NCI-H1436 treated with DMSO at 0.1 percent for 48 hours (cell line): ENCODE results near the gene KLK8.
"Not testable (repeated sequence)": the region's sequence is repeated elsewhere in the genome, so short reads cannot be mapped to it uniquely, and the experiment has no call there.

Source experiments
- DNase-seq: peaks from one replicate; lab custom pipeline; 2025; lab: John Stamatoyannopoulos, UW

The KLK8 gene

GRCh38 chr19:50982186-50982585 lies 19.2 kb downstream of the KLK8 start:
- no peak for DNase-seq

- no peak for DNase-seq
Measured at GRCh38 chr19:50981587-50982146, 19.7 kb downstream of the KLK8 start.

DNA sequence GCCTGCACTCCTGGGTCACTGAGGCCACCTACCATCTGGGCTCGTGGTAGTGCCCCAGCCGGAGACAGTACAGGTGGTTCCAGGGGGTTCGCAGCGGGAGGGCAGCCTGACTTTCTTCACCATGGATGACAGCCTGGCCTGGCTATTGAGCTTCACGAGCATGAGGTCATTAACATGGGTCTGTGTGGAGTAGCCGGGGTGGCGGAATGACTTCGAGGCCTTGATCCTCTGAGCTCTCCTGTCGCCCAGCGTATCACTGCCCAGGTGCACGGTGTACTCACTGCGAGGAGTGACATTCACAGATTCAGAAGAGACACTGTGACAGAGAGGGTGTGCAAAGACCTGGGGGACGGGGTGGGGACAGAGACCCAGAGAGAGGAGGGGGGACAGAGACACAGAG lies 21.2 kb downstream of the KLK8 start:
- no peak for DNase-seq

DNA sequence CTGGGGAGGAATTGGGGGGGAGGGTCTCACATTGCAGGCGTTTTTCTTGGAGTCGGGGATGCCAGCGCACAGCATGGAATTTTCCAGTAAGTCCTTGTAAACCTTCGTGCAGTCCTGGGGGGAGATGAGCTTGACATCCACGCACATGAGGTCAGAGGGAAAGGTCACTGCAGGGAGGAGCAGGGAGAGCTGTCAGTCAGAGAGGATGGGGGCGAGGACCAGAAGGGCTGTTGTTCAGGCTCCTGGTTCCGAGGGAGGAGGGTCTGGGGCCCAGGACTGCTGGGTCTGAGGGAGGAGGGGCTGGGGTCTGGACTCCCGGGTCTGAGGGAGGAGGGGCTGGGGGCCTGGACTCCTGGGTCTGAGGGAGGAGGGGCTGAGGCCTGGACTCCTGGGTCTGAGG lies 21.6 kb downstream of the KLK8 start:
- no peak for DNase-seq

DNA sequence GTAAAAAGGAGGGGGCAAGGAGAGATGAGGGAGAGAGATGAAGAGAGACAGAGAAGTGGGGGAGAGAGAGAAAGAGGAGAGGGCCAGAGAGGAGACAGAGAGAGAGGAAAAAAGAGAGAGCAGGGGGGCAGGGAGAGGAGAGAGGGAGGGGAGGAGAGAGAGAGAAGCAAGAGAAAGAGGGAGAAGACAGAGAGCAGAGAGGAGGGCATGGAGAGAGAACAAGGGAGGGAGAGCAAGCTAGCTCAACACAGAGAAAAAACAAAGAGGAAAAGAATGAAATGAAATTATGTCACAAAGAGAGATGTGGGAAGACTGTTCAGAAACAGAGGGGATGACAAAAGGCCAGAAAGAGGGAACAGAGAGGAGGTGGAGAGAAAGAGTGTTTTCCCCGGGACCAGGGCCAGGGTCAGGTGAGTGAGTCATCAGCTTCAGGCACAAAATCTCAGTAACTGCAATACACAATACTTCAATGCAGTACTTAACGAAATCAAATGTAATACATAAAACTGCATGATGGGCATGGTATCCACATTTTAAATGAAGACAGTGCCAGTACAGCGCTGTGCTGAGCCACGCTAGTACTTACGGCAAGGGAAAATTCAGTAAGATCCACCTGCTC lies 22.5 kb downstream of the KLK8 start:
- DNase-seq, result no peak

DNA sequence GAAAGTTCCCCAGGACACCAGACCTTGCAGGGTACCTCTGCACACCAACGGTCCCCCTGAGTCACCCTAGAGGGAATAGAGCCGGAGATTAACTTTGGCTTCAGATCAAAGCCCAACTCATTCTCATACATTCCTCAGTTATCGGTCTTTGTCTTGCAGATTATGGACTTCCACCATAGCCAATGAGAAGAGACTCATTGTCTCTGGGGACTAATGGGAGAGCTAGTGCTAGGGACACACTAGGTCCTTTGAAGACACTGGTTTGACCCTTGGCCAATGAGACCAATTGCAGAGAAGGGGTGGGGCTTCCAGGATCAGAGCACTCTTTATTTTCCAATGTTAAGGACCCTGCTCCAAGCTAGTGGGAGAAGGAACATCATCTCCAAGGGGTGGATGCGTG lies 23.8 kb downstream of the KLK8 start:
- DNase-seq, result no peak

DNA sequence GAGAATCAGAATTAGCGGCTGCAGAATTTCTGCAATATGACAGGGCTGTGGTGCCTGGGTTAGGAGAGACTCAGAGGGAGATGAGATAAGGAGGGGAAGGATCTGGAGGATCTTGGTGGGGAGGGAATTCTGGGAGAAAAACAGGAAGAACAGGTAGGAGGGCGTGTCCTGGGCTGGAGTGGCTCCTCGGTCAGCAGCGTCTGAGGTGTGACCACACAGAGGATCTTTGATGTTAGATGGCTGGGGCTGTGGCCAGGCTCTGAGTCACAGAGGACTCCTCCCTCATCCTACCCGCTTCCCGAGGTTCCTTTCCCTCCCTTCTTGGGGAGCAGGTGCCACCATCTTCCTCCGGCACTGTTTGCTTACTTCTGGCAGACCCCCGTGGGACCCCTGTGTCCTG lies 25.6 kb downstream of the KLK8 start:
- no peak for DNase-seq

GRCh38 chr19:50974702-50975556 lies 26.5 kb downstream of the KLK8 start:
- no peak for DNase-seq

- DNase-seq, result no peak
Measured at GRCh38 chr19:50972795-50973376, 28.5 kb downstream of the KLK8 start.

- not testable (repeated sequence) for DNase-seq
Measured at GRCh38 chr19:50969810-50970209, 31.6 kb downstream of the KLK8 start.

- DNase-seq, result no peak
Measured at GRCh38 chr19:50969413-50969760, 32.0 kb downstream of the KLK8 start, which contains the start of gene KLK6. Gene KLK6 (minus strand): TSS chr19:50969591. CDS start chr19:50968104, 1,487 bp downstream.

GRCh38 chr19:50968716-50969412 lies 32.5 kb downstream of the KLK8 start:
- no peak for DNase-seq

GRCh38 chr19:50967929-50968715 lies 33.3 kb downstream of the KLK8 start:
- DNase-seq, result no peak

DNA sequence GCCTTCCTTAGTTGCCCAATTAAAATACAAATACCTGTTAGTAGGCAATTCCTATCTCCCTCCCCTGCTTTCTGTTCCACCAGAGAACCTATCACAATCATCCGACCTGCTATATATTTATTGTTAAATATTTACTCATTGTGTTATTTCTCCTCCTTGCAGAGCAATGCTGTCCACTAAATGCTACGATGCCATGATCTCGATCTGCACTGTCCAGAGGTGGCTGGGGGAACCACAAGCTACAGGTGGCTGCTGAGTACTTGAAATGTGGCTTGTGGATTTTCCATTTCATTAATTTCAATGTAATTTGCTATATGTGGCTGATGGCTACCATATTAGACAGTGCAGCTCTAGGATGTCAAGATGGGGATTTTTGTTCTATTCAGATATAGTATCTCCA lies 37.1 kb downstream of the KLK8 start:
- DNase-seq, result no peak

DNA sequence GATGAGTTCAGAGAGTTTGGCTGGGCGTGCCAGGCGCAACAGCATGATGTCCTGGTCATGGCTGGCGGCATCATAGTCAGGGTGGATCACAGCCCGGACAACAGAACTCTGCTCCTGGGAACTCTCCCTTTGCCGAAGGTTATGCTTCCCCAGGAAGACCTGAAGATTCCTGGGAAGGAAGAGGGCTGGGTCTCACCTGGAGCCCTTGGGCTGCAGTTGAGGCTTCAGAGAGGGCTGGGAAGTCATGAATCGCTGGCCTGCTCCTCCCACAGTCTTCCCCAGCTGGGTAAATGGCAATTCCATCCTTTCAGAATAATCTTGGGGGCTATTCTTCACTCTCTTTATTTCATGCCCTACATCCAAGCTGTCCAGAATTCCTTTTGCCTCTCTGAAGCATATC lies 38.0 kb downstream of the KLK8 start:
- no peak for DNase-seq

DNA sequence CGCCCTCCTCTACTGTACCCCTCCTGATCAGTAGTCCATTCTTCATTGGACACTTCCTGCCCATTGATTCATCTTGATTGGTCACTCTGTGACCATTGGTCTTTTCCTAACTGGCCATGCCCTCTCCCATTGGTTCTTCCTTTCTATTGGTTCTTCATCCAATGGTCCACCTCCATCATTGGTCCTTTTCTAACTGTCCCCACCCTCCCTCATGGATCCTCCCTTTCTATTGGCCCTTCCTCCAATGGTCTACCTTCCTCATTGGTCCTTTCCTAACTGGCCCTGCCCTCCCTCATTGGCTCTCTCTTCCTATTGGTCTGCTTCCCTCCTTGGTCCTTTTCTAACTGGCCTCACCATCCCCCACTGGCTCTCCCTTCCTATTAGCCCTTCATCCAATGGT lies 39.2 kb downstream of the KLK8 start:
- DNase-seq, result no peak

GRCh38 chr19:50959731-50960500 lies 41.5 kb downstream of the KLK8 start:
- no peak for DNase-seq

DNA sequence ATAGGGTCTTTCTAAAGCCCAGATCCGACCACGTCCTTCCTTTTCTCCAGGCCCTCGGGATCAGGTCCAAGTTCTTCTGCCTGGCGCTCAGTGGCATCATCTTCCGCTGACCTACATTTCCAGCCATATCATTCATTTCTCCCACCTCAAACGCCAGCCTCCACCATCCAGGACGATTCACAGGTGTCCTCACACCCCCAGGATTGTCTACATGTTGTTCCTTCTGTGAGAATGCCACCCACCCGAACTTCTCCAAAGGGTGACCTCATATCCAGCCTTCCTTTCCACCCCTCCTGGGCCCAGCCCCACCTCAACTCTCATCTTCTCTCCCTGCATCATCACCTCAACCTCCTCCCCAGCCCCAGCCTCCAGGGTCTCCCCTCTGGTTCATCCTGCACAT lies 43.8 kb downstream of the KLK8 start:
- DNase-seq, result no peak

DNA sequence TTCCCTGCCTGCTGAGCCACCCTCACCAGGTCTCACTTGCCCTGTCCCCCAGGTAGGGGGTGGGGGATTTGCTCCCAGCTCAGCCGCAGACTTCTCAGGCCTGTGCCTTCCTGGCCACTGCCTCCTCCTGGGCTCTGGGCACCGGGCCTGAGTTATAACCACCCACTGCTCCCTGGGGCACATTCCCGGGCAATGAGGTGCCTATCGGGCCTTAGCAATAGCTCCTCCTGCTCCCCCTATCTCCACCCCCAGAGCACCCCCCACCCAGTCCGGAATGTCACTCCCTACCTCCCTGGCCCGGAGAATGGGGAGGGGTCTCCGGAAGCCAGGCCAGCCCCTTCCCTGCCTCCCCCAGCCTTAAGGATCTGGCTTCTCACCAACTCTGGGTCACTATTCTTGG lies 48.5 kb downstream of the KLK8 start, which contains the start of gene KLK5:
KLK5 (minus strand) TSS at position 129 of the 400 bp plus-strand sequence. CDS start 381 bp downstream, outside the sequence.
- no peak for DNase-seq

DNA sequence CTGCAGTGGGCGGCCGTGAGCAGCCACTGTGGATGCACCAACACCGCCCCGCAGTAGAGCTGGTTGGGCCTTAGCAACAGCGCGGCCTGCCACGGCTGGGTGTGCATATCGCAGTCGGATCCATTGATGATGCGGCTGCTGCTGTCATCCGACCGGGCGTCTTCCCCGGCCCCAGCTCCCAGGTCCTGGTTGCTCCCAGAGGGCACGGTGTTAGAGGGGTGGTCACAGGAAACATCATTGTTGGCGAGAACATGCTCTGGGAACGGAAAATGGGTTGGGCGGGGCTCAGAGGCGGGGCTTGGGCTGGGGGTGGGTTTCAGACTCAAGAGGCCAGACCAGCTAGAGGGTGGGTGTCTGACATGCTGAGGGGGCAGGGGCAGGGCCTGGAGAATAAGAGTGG lies 51.5 kb downstream of the KLK8 start:
- no peak for DNase-seq

GRCh38 chr19:50947123-50947522 lies 54.3 kb downstream of the KLK8 start:
- DNase-seq, result no peak
